ENCODE results near the gene IRF7.

DNA sequence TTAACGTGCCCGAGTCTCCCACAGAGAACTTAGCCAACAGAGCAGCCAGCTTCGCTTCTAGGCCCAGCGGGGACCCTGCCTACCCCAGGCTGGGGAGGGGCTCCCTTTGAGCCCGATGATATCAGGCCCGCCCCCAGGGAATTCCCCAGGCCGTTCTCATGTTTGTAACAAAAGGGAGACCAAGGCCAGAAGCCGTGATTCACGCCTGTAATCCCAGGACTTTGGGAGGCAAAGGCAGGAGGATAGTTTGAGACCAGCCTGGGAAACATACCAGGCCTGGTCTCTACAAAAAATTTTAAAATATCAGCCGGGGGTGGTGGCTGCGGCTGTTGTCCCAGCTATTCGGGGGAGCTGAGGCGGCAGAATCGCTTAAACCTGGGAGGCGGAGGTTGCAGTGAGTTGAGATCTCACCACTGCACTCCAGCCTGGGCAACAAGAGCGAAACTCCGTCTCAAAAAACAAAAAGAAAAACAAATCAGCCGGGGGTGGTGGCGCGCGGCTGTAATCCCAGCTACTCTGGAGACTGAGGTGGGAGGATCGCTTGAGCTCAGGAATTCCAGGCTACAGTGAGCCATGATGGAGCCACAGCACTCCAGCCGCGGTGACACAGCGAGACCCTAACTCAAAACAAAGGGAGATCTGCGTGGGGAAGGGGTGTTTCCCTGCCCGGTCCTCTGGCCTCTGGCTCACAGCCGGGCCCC is 23.0 kb upstream of the IRF7 start:
- TF ChIP-seq POLR2A (IDR thresholded peaks at IDR 0.05; ENCODE audit: low read depth, low read length), result no peak
- TF ChIP-seq POLR2AphosphoS5 (IDR thresholded peaks at IDR 0.05; ENCODE audit: low read depth, low read length), result no peak
- no peak for TF ChIP-seq POU2F2 (IDR thresholded peaks at IDR 0.05; ENCODE audit: low read depth, low read length)

Measured in GM12891 (cell line).